Measurements from ENCODE around the gene KLF7. TPM values are rescaled to one million over a fixed set of nuclear protein-coding genes. Genes with fewer than 3 reads are reported as not detected.

Gene KLF7

Small RNA genes lying within 50 kb of the gene (small RNA-seq; reads per million reads assigned to genes)
- 5.7 reads per million, percentile 87 among the genes with 10 or more reads in this experiment for gene MIR2355
- gene MIR7845: not detected
